GM12865 (cell line): ENCODE results near the gene SF3B1.
"Not testable (repeated sequence)": the region's sequence is repeated elsewhere in the genome, so short reads cannot be mapped to it uniquely, and the experiment has no call there.

Experiments used
- DNase-seq: peaks from one replicate; pipeline ENCODE4 v3.0.0; 2010; ENCODE audit warnings: low read depth
- H3K4me3 ChIP-seq: 2 replicates; pipeline ENCODE4 v1.5.1; 2011; ENCODE audit warnings: mild to moderate bottlenecking, low read depth, low read length, control low read depth
- TF ChIP-seq, protein P1 (sequence below): IDR thresholded peaks from 2 replicates; pipeline ENCODE4 v1.5.1; 2011; ENCODE audit warnings: low read length, control low read depth, low read depth, inconsistent platforms; ENCODE audit not compliant: insufficient read depth; ENCODE audit errors: missing control alignments

Gene SF3B1

DNA sequence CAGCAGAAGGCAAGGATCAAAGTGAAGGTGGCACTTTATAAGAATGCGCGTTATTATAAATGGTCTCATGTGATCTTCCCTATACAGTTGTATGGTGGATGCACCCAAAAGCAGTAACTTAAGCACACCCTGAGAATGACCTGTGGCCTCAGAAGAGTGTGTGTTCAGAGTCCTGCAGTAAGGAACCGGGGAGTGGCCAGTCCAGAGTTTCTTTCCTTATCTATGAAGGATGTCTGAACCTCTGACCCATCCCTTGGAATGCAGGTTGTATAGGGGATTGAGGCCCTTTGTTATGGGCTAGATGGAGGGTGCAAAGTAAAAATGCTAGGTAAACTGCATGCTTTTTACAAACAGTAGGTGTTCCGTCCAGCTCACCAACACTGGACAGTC, 80.7 kb downstream of the SF3B1 start:
- DNase-seq = no peak
- TF ChIP-seq, protein P1, sequence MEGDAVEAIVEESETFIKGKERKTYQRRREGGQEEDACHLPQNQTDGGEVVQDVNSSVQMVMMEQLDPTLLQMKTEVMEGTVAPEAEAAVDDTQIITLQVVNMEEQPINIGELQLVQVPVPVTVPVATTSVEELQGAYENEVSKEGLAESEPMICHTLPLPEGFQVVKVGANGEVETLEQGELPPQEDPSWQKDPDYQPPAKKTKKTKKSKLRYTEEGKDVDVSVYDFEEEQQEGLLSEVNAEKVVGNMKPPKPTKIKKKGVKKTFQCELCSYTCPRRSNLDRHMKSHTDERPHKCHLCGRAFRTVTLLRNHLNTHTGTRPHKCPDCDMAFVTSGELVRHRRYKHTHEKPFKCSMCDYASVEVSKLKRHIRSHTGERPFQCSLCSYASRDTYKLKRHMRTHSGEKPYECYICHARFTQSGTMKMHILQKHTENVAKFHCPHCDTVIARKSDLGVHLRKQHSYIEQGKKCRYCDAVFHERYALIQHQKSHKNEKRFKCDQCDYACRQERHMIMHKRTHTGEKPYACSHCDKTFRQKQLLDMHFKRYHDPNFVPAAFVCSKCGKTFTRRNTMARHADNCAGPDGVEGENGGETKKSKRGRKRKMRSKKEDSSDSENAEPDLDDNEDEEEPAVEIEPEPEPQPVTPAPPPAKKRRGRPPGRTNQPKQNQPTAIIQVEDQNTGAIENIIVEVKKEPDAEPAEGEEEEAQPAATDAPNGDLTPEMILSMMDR = no peak
- no peak overlapping the region for H3K4me3 ChIP-seq

DNA sequence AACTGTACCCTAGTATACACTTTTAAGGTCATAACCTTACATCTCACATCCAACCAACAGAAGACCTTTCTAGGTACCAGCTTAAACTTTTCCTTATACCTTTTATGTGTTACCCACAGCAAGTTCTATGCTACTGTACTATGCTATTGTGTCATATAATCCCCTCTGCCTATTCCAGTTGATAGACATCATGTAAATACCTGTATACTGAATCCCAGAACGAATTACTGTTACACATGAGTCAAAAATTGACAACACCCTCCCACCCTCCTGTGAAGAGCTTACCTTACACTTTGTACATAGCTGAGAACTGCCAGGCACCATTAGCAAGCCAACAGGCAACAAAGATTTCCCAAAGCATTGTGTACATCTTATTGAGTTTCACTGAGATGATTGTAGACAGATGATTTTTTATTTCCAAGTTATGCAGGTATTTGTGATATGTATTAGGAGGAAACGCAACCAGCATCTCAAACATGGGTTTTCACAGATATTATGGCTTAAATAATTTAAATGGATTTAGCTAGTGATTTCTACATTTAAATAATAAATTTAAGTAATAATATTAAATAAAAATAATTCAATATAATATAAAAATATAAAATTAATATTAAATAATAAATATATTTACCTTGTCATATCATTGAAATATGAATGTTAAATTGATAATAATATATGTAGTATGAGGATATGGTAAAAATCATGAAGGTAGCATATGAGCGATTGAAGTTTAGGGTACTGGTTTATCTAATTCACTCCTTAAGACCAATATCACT, 81.2 kb downstream of the SF3B1 start:
- DNase-seq = no peak
- no peak overlapping the region for H3K4me3 ChIP-seq
- TF ChIP-seq, protein P1 = no peak

DNA sequence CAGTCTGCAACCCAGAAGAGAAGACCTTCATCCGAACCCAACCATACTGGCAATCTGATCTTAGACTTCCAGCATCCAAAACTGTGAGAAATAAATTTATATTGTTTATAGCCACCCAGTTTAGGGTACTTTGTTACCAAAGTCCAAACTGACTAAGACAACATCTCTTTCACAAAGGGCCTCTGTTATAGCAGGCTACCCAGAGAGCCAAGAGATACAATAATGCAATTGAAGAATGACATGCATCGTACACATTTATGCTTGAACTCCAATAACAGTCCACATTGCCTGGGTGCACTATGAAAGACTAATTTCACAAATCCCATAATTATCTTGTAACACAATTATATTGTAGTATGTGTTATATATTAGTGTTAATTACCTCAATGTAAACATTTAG, 85.1 kb downstream of the SF3B1 start:
- H3K4me3 ChIP-seq = no peak overlapping the region
- TF ChIP-seq, protein P1 = no peak
- no peak for DNase-seq

DNA sequence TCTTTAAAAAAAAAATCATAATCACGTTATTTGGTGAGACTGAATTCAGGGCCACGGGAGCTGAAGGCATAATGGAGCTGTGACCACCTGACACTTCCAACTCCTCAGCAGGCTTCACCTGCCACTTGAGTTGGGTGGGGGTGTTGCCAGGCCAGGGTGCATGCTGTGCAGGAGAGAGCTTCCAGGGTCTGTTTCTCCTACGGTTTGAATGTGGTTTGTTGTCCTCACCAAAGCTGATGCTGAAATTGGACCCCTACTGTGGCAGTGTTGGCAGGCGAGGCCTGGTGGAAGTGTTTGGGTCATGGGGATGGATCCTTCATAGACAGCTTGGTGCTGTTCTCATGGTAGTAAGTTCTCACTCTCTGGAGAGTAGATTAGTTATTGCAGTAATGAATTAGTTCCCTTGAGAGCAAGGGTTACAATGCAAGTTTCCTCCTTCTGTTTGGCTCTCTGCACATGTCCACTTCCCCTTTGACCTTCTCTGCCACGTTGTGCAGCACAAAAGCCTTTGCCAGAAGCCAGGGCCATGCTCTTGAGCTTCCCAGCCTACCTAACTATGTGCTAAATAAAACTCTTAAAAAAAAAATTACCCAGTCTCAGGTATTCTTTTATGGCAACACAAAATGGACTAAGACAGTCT, 86.0 kb downstream of the SF3B1 start:
- no peak for DNase-seq
- H3K4me3 ChIP-seq = no peak overlapping the region
- TF ChIP-seq, protein P1 = no peak

DNA sequence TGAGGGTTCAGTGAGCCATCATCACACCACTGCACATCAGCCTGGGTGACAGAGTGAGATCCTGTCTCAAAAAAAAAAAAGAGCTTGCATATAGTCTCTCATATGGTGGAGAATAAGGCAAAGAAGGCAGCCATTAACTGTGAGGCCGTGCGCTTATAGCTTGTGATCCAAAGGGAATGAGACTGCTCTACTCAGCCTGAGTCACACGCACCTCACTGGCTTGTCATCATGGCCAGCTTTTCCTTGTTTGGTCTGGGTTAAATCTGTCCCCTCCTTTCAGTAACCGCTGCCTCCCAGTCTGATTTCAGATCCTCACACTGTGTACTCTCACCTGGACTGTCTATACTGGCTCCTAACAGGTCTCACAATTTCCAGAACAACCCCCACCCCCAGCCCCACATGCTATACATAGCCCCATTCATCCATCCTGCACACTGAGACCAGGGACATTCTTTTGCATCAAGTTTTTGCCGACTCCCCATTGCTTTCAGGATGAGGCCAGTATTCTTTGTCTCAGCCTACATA, 88.9 kb downstream of the SF3B1 start:
- DNase-seq = no peak

DNA sequence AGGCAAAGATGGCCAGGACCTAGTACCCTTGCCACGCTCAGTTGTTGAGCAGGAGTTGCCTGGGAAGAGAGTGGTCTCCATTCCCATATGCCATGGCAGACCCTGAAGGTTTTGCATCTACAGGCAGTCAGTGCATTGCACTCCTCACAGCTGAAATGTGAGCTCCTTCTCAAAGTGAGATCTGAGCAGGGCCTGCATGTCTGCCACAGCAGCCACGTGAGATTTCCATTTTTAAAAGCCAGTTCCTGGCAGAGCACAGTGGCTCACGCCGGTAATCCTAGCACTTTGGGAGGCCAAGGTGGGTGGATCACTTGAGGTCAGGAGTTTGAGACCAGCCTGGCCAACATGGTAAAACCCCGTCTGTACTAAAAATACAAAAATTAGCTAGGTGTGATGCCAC, 90.9 kb downstream of the SF3B1 start:
- H3K4me3 ChIP-seq, DNase-seq: not testable (repeated sequence)

More for the DNA sequence above, 88.9 kb downstream of the SF3B1 start:
- H3K4me3 ChIP-seq = no peak overlapping the region
- TF ChIP-seq, protein P1 = no peak

DNA sequence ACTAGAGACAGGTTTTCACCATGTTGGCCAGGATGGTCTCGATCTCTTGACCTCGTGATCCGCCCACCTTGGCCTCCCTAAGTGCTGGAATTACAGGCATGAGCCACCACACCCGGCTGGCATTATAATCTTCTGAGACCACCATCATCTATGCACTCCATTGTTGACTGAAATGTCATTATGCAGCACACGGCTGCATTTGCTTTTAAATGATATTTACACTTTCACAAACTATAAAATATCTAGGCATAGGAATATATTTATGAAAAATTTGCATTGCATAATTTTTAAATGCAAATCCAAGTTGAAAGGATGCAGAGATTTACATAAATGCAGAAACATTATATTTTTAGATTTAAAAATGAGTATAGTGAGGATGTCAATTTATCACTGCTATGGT, 94.2 kb downstream of the SF3B1 start:
- H3K4me3 ChIP-seq = no peak overlapping the region
- DNase-seq = no peak
- TF ChIP-seq, protein P1 = no peak
